ENCODE results near the gene DUSP14. TPM values are rescaled to one million over a fixed set of nuclear protein-coding genes. Genes with fewer than 3 reads are reported as not detected.

Gene DUSP14
- total and polyA plus RNA-seq, 2 experiments from 2014 or later = 36.7 to 38.7 TPM

DNA sequence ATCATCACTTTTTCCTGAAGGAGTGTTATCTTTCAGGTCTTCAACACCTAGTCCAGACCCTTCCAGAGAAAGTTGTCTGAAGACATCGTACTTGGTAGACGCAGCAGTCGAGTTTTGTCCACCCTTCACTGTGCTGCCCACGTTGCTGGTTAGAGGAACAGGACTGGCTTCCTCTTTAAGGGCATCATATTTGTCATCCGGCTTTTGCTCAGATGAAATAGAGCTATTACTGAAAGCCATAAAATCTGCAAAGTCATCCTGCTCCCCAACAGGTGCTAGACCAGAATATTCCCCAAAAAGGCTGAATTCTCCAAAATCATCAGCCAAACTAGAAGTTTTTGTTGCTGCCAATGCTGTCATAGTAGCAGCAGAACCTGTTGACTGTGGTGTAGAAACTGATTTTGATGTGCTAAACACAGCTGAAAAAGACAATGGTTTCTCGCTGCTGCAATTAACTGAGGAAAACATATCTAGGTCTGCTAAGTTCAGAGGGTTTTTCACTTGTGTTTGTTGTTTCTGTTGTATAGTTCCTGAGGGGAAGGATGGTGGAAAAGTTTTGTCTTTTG, 63.8 kb downstream of the DUSP14 start (continued):
- TF ChIP-seq, protein P1, sequence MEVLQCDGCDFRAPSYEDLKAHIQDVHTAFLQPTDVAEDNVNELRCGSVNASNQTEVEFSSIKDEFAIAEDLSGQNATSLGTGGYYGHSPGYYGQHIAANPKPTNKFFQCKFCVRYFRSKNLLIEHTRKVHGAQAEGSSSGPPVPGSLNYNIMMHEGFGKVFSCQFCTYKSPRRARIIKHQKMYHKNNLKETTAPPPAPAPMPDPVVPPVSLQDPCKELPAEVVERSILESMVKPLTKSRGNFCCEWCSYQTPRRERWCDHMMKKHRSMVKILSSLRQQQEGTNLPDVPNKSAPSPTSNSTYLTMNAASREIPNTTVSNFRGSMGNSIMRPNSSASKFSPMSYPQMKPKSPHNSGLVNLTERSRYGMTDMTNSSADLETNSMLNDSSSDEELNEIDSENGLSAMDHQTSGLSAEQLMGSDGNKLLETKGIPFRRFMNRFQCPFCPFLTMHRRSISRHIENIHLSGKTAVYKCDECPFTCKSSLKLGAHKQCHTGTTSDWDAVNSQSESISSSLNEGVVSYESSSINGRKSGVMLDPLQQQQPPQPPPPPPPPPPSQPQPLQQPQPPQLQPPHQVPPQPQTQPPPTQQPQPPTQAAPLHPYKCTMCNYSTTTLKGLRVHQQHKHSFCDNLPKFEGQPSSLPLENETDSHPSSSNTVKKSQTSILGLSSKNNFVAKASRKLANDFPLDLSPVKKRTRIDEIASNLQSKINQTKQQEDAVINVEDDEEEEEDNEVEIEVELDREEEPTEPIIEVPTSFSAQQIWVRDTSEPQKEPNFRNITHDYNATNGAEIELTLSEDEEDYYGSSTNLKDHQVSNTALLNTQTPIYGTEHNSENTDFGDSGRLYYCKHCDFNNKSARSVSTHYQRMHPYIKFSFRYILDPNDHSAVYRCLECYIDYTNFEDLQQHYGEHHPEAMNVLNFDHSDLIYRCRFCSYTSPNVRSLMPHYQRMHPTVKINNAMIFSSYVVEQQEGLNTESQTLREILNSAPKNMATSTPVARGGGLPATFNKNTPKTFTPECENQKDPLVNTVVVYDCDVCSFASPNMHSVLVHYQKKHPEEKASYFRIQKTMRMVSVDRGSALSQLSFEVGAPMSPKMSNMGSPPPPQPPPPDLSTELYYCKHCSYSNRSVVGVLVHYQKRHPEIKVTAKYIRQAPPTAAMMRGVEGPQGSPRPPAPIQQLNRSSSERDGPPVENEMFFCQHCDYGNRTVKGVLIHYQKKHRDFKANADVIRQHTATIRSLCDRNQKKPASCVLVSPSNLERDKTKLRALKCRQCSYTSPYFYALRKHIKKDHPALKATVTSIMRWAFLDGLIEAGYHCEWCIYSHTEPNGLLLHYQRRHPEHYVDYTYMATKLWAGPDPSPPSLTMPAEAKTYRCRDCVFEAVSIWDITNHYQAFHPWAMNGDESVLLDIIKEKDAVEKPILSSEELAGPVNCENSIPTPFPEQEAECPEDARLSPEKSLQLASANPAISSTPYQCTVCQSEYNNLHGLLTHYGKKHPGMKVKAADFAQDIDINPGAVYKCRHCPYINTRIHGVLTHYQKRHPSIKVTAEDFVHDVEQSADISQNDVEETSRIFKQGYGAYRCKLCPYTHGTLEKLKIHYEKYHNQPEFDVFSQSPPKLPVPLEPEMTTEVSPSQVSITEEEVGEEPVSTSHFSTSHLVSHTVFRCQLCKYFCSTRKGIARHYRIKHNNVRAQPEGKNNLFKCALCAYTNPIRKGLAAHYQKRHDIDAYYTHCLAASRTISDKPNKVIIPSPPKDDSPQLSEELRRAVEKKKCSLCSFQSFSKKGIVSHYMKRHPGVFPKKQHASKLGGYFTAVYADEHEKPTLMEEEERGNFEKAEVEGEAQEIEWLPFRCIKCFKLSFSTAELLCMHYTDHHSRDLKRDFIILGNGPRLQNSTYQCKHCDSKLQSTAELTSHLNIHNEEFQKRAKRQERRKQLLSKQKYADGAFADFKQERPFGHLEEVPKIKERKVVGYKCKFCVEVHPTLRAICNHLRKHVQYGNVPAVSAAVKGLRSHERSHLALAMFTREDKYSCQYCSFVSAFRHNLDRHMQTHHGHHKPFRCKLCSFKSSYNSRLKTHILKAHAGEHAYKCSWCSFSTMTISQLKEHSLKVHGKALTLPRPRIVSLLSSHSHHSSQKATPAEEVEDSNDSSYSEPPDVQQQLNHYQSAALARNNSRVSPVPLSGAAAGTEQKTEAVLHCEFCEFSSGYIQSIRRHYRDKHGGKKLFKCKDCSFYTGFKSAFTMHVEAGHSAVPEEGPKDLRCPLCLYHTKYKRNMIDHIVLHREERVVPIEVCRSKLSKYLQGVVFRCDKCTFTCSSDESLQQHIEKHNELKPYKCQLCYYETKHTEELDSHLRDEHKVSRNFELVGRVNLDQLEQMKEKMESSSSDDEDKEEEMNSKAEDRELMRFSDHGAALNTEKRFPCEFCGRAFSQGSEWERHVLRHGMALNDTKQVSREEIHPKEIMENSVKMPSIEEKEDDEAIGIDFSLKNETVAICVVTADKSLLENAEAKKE (CRISPR knock-in tag; IDR thresholded peaks at IDR 0.05) = no peak
- no peak for TF ChIP-seq ZNF331 (CRISPR knock-in tag; IDR thresholded peaks at IDR 0.05; ENCODE audit: low read depth)
- TF ChIP-seq POLR2AphosphoS5 (IDR thresholded peaks at IDR 0.05; ENCODE audit: low read depth) = no peak
- TF ChIP-seq CREB1 (CRISPR knock-in tag; IDR thresholded peaks at IDR 0.05; ENCODE audit: low read depth) = no peak
- TF ChIP-seq, protein P2, sequence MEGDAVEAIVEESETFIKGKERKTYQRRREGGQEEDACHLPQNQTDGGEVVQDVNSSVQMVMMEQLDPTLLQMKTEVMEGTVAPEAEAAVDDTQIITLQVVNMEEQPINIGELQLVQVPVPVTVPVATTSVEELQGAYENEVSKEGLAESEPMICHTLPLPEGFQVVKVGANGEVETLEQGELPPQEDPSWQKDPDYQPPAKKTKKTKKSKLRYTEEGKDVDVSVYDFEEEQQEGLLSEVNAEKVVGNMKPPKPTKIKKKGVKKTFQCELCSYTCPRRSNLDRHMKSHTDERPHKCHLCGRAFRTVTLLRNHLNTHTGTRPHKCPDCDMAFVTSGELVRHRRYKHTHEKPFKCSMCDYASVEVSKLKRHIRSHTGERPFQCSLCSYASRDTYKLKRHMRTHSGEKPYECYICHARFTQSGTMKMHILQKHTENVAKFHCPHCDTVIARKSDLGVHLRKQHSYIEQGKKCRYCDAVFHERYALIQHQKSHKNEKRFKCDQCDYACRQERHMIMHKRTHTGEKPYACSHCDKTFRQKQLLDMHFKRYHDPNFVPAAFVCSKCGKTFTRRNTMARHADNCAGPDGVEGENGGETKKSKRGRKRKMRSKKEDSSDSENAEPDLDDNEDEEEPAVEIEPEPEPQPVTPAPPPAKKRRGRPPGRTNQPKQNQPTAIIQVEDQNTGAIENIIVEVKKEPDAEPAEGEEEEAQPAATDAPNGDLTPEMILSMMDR (conservative IDR thresholded peaks at IDR 0.05; ENCODE audit: low read depth in 2 of 2) = no peak
- no peak for TF ChIP-seq STAT1 (IDR thresholded peaks at IDR 0.05; ENCODE audit: unreplicated experiment)

DNA sequence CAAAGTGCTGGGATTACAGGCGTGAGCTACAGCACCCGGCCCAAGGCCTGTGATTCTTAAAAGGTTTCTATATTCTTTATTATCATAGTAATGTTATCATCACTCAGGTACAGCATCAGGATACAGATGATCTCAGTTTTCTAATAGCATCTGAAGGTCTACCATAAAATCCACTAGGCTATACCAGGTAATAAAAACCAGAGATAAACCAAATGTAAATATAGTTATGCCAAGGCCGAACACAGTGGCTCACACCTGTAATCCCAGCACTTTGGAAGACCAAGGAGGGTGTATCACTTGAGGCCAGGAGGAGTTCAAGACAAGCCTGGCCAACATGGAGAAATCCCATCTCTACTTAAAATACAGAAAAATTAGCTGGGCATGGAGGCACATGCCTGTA, 65.7 kb downstream of the DUSP14 start:
- Histone ChIP-seq H3K4me1 (ENCODE audit: insufficient read depth) (no peaks in the 10 kb centered on the region), H3K79me2 (replicated peaks; ENCODE audit: insufficient read depth) (no peaks in the 10 kb centered on the region), H4K20me1 (replicated peaks; ENCODE audit: insufficient read depth) (no peaks in the 10 kb centered on the region), H3K9me2 (ENCODE audit: insufficient read depth) (no peaks in the 10 kb centered on the region), H3K36me3 (ENCODE audit: insufficient read depth) (0 out of 2 replicates have a peak, but pooled peaks cover 2% of the 10 kb centered on the region), H3K27ac (ENCODE audit: low read depth) (no peak overlapping the region), H3F3A (replicated peaks; ENCODE audit: low read depth) (no peaks in the 10 kb centered on the region), H3K4me2 (no peak overlapping the region), H3K4me3 (no peak overlapping the region), H2AFZ (no peak overlapping the region), H3K27me3 (ENCODE audit: insufficient read depth) (no peaks in the 10 kb centered on the region)
- Mint-ChIP-seq H3K27ac (no peak overlapping the region), H3K27me3 (ENCODE audit: insufficient read depth, low read depth, poor library complexity) (no peaks in the 10 kb centered on the region), H3K4me1 (peaks cover 3% of the 10 kb centered on the region; the same call in 2 of the 3 replicates), H3K4me3 (no peak overlapping the region), H3K9me3 (no peaks in the 10 kb centered on the region), H3K36me3 (ENCODE audit: low read depth) (peaks cover 15% of the 10 kb centered on the region; the same call in 2 of the 3 replicates)
- ATAC-seq (no peak), DNase-seq (ENCODE audit: low spot score) (no peak)
- TF ChIP-seq STAT1 (IDR thresholded peaks at IDR 0.05; ENCODE audit: unreplicated experiment) = no peak
- TF ChIP-seq, protein P3, sequence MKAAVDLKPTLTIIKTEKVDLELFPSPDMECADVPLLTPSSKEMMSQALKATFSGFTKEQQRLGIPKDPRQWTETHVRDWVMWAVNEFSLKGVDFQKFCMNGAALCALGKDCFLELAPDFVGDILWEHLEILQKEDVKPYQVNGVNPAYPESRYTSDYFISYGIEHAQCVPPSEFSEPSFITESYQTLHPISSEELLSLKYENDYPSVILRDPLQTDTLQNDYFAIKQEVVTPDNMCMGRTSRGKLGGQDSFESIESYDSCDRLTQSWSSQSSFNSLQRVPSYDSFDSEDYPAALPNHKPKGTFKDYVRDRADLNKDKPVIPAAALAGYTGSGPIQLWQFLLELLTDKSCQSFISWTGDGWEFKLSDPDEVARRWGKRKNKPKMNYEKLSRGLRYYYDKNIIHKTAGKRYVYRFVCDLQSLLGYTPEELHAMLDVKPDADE (IDR thresholded peaks at IDR 0.05) = no peak
- TF ChIP-seq EZH2 (IDR thresholded peaks at IDR 0.05; ENCODE audit: low read depth, unreplicated experiment) = no peak

Data from GM23338 (cell line).